ENCODE data around the gene ABCG1. TPM values are rescaled to one million over a fixed set of nuclear protein-coding genes. Genes with fewer than 3 reads are reported as not detected.

Gene ABCG1
- total and polyA plus RNA-seq, 2 donors (not counting 3 experiments of a cell fraction or from before 2014, with no cell fraction given) = 6.7 to 19.6 TPM

GRCh38 chr21:42169758-42170157 lies 49.2 kb upstream of the ABCG1 start:
- intact Hi-C loops (cut with micrococcal nuclease) = no loop called here
- TF ChIP-seq CTCF (IDR thresholded peaks at IDR 0.05; ENCODE audit: extremely low read depth in 1 of 2, insufficient read depth in 1 of 2, low read depth in 1 of 2, low read length in 2 of 2) (no peak), POLR2A (IDR thresholded peaks at IDR 0.05; ENCODE audit: low read depth, low read length) (no peak), JUN (IDR thresholded peaks at IDR 0.05; ENCODE audit: borderline replicate concordance, insufficient read depth, insufficient read length, low read depth) (no peak), MAX (IDR thresholded peaks at IDR 0.05; ENCODE audit: insufficient read depth, insufficient read length) (no peak), POLR2AphosphoS5 (IDR thresholded peaks at IDR 0.05; ENCODE audit: insufficient read depth, low read depth, low read length) (no peak), EZH2 (IDR thresholded peaks at IDR 0.05; ENCODE audit: borderline replicate concordance, low read depth, low read length, severe bottlenecking) (no peak), GATA2 (IDR thresholded peaks at IDR 0.05; ENCODE audit: insufficient read depth, insufficient read length, low read depth, low read length) (no peak), FOS (IDR thresholded peaks at IDR 0.05; ENCODE audit: borderline replicate concordance, insufficient read depth, low read length) (no peak), MYC (IDR thresholded peaks at IDR 0.05; ENCODE audit: low read depth, low read length) (no peak)
- H3K27me3 ChIP-seq (ENCODE audit: control insufficient read depth in 2 of 2, insufficient read depth in 2 of 2, low read length in 2 of 2) = no peaks in the 10 kb centered on the region
- H3K79me2 ChIP-seq (ENCODE audit: control insufficient read depth, insufficient read depth, low read length) = no peaks in the 10 kb centered on the region
- ChIA-PET POLR2A (no interaction called here), CTCF (interaction anchor here (2.5 kb wide), 1 partner anchor 89 kb away, joined by 13 read pairs; no protein-coding TSS in a partner anchor)
- dilution Hi-C loops (cut with MboI; ENCODE audit: extremely low pct_ligation_motif_present, low sequenced_read_pairs) = no loop called here
- no peaks in the 10 kb centered on the region for H3K9me3 ChIP-seq (replicated peaks; ENCODE audit: control insufficient read depth, insufficient read depth, low read length)
- H3K9ac ChIP-seq (replicated peaks; ENCODE audit: extremely low read depth, insufficient read depth, low read length) = no peak overlapping the region
- BruUV-seq (replicated peaks) = no TSS peak
- no peak overlapping the region for H3K4me2 ChIP-seq (ENCODE audit: insufficient read depth, low read length)
- FAIRE-seq (no peak), DNase-seq (ENCODE audit: low read depth, low spot score) (no peak)
- no peak overlapping the region for H3K4me3 ChIP-seq (replicated peaks in 1 of 3; ENCODE audit: insufficient read depth in 1 of 3, low read depth in 1 of 3, low read length in 3 of 3)
- H3K36me3 ChIP-seq (ENCODE audit: control insufficient read depth in 2 of 2, extremely low read depth in 1 of 2, insufficient read depth in 2 of 2, low read length in 2 of 2) = no peaks in the 10 kb centered on the region
- H3K27ac ChIP-seq (ENCODE audit: insufficient read depth, low read depth, low read length) = no peak overlapping the region
- H3K4me1 ChIP-seq (ENCODE audit: control insufficient read depth, extremely low read depth, insufficient read depth, low read length) = no peaks in the 10 kb centered on the region
- no peaks in the 10 kb centered on the region for H3K9me1 ChIP-seq (replicated peaks; ENCODE audit: control insufficient read depth, extremely low read depth, insufficient read depth, low read length)
- no peaks in the 10 kb centered on the region for H4K20me1 ChIP-seq (replicated peaks; ENCODE audit: control insufficient read depth, extremely low read depth, insufficient read depth, low read length)
- no peak overlapping the region for H2AFZ ChIP-seq (ENCODE audit: low read depth, low read length)

Data from endothelial cell of umbilical vein (primary cell).